Frontal cortex (tissue), 4 donors: ENCODE data around the gene C19orf33. TPM values are rescaled to one million over a fixed set of nuclear protein-coding genes. Genes with fewer than 3 reads are reported as not detected.

Experiments
- DNase-seq, 2 donors: peaks; one replicate each; pipeline ENCODE4 v3.0.0; 2012; ENCODE audit warnings: low spot score in 2 of 2
- FAIRE-seq: peaks from 2 replicates; lab custom pipeline; 2012; peaks lifted over from hg19 to GRCh38; lab: Jason Lieb, UNC
- total RNA-seq: library from RNA; depleted of rRNA; stranded (reverse); fragments of >200 nt; gene quantifications from one replicate; pipeline ENCODE4 v1.2.3, GENCODE V29; 2014
- donor health status: control.
- donor health status: control.
- donor health status: control.

C19orf33 gene
- total RNA-seq, 1 donor from 2014 or later, result 0.82 TPM

GRCh38 chr19:38277969-38278680 lies 25.9 kb upstream of the C19orf33 start:
- FAIRE-seq (no peak), DNase-seq (no peak)

GRCh38 chr19:38278751-38279150 lies 25.3 kb upstream of the C19orf33 start:
- FAIRE-seq (no peak), DNase-seq (no peak)

- FAIRE-seq (no peak), DNase-seq (no peak)
Observed at GRCh38 chr19:38280030-38280921, 23.8 kb upstream of the C19orf33 start.

- FAIRE-seq, result no peak
- DNase-seq, result no peak
Observed at GRCh38 chr19:38281811-38282566, 22.1 kb upstream of the C19orf33 start.

- DNase-seq (no peak), FAIRE-seq (no peak)
Observed at GRCh38 chr19:38283271-38283670, 20.8 kb upstream of the C19orf33 start.

GRCh38 chr19:38284422-38284821 lies 19.6 kb upstream of the C19orf33 start:
- FAIRE-seq (no peak), DNase-seq (no peak)

GRCh38 chr19:38285567-38285966 lies 18.5 kb upstream of the C19orf33 start:
- no peak for DNase-seq
- no peak for FAIRE-seq

- DNase-seq (no peak), FAIRE-seq (no peak)
Observed at GRCh38 chr19:38287604-38288003, 16.4 kb upstream of the C19orf33 start.

GRCh38 chr19:38288123-38288855 lies 15.8 kb upstream of the C19orf33 start:
- no peak for DNase-seq
- FAIRE-seq, result no peak

- no peak for DNase-seq
- no peak for FAIRE-seq
Observed at GRCh38 chr19:38289955-38290354, 14.1 kb upstream of the C19orf33 start.

GRCh38 chr19:38290631-38291147 lies 13.4 kb upstream of the C19orf33 start:
- FAIRE-seq (no peak), DNase-seq (no peak)

- no peak for FAIRE-seq
- no peak for DNase-seq
Observed at GRCh38 chr19:38291855-38292254, 12.2 kb upstream of the C19orf33 start.

- FAIRE-seq (no peak), DNase-seq (no peak)
Observed at GRCh38 chr19:38293281-38293680, 10.8 kb upstream of the C19orf33 start.

- DNase-seq (no peak), FAIRE-seq (no peak)
Observed at GRCh38 chr19:38294090-38294489, 10.0 kb upstream of the C19orf33 start.

GRCh38 chr19:38298821-38299680 lies 5.0 kb upstream of the C19orf33 start:
- FAIRE-seq (no peak), DNase-seq (no peak)

GRCh38 chr19:38304352-38304865 lies 358 bp downstream of the C19orf33 start:
- DNase-seq (no peak), FAIRE-seq (no peak)

- DNase-seq (no peak), FAIRE-seq (no peak)
Observed at GRCh38 chr19:38304866-38305429, 897 bp downstream of the C19orf33 start.

- FAIRE-seq, result no peak
- no peak for DNase-seq
Observed at GRCh38 chr19:38306236-38306635, 2.2 kb downstream of the C19orf33 start.
